Measurements from ENCODE around the gene LCE7A. TPM values are rescaled to one million over a fixed set of nuclear protein-coding genes. Genes with fewer than 3 reads are reported as not detected.

Gene LCE7A
- total and polyA plus RNA-seq, 2 of the 4 experiments (the other 2 are of a cell fraction): not detected

GRCh38 chr1:152899027-152899426, 39.2 kb downstream of the LCE7A start:
- Histone ChIP-seq H2BK20ac (ENCODE audit: low read depth, low read length) (no peak overlapping the region), H3K9me3 (ENCODE audit: control insufficient read depth, insufficient read depth, low read length) (no peaks in the 10 kb centered on the region), H4K8ac (ENCODE audit: low read depth in 2 of 2, low read length in 2 of 2) (no peak overlapping the region), H2AFZ (replicated peaks; ENCODE audit: low read length, poor library complexity) (no peak overlapping the region), H4K91ac (ENCODE audit: insufficient read depth, low read depth, low read length) (no peak overlapping the region), H3K23ac (ENCODE audit: low read depth, low read length) (no peak overlapping the region), H3K14ac (replicated peaks; ENCODE audit: low read depth, low read length) (no peak overlapping the region), H3K9me1 (ENCODE audit: insufficient read depth, low read length) (no peaks in the 10 kb centered on the region), H3K4ac (ENCODE audit: low read depth, low read length) (no peak overlapping the region), H2AK9ac (replicated peaks; ENCODE audit: low read depth, low read length, poor library complexity) (no peak overlapping the region), H4K5ac (ENCODE audit: low read depth, low read length) (no peak overlapping the region), H3K56ac (ENCODE audit: extremely low read depth, insufficient read depth, low read length) (no peak overlapping the region), H3K9ac (ENCODE audit: low read depth, low read length) (no peak overlapping the region), H3K79me1 (ENCODE audit: low read depth in 1 of 2, low read length in 2 of 2) (no peaks in the 10 kb centered on the region), H2BK120ac (ENCODE audit: low read depth, low read length) (no peak overlapping the region), H3K4me1 (ENCODE audit: control insufficient read depth, insufficient read depth, low read length) (no peaks in the 10 kb centered on the region), H4K20me1 (ENCODE audit: insufficient read depth, low read length) (no peaks in the 10 kb centered on the region), H3K18ac (ENCODE audit: low read depth, low read length) (no peak overlapping the region), H2BK5ac (ENCODE audit: low read depth, low read length, poor library complexity, severe bottlenecking) (no peak overlapping the region), H2AK5ac (ENCODE audit: low read depth, low read length) (no peak overlapping the region), H2BK15ac (ENCODE audit: low read depth, low read length) (no peak overlapping the region), H3K27ac (ENCODE audit: insufficient read depth, low read length) (no peak overlapping the region), H3K4me2 (ENCODE audit: low read depth, low read length) (no peak overlapping the region), H3K27me3 (ENCODE audit: control insufficient read depth, insufficient read depth, low read length) (no peaks in the 10 kb centered on the region), H3K4me3 (ENCODE audit: insufficient read depth, low read depth, low read length) (no peak overlapping the region), H3K36me3 (ENCODE audit: control insufficient read depth, insufficient read depth, low read length) (no peaks in the 10 kb centered on the region)
- dilution Hi-C loops (cut with HindIII; ENCODE audit: low sequenced_read_pairs, unreplicated experiment): no loop called here
- DNase-seq (no peak), ATAC-seq (ENCODE audit: low read depth) (no peak)
- POLR2A ChIA-PET (ENCODE audit: unreplicated experiment): no interaction called here
- intact Hi-C loops (cut with micrococcal nuclease): no loop called here
- no CpG with 5 or more reads among the region's 4 CpGs for WGBS, 2 experiments (ENCODE audit: extremely low coverage in 2 of 2, insufficient read length in 1 of 2)
- no TSS peak for BruUV-seq (replicated peaks)
- in situ Hi-C loops (cut with MboI; ENCODE audit: low sequenced_read_pairs): no loop called here
- CTCF ChIA-PET: no interaction called here
- no peak for TF ChIP-seq MAFK (IDR thresholded peaks at IDR 0.05; ENCODE audit: low read depth, low read length)
- no peak for TF ChIP-seq SMC3 (IDR thresholded peaks at IDR 0.05; ENCODE audit: low read depth, low read length)
- TF ChIP-seq RCOR1 (IDR thresholded peaks at IDR 0.05; ENCODE audit: insufficient replicate concordance, low read length): no peak
- TF ChIP-seq, protein P1, sequence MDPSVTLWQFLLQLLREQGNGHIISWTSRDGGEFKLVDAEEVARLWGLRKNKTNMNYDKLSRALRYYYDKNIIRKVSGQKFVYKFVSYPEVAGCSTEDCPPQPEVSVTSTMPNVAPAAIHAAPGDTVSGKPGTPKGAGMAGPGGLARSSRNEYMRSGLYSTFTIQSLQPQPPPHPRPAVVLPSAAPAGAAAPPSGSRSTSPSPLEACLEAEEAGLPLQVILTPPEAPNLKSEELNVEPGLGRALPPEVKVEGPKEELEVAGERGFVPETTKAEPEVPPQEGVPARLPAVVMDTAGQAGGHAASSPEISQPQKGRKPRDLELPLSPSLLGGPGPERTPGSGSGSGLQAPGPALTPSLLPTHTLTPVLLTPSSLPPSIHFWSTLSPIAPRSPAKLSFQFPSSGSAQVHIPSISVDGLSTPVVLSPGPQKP (IDR thresholded peaks at IDR 0.05; ENCODE audit: borderline replicate concordance, low read depth, low read length): no peak
- TF ChIP-seq, protein P2, sequence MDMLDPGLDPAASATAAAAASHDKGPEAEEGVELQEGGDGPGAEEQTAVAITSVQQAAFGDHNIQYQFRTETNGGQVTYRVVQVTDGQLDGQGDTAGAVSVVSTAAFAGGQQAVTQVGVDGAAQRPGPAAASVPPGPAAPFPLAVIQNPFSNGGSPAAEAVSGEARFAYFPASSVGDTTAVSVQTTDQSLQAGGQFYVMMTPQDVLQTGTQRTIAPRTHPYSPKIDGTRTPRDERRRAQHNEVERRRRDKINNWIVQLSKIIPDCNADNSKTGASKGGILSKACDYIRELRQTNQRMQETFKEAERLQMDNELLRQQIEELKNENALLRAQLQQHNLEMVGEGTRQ (IDR thresholded peaks at IDR 0.05; ENCODE audit: low read depth, low read length): no peak
- TF ChIP-seq NFE2L2 (IDR thresholded peaks at IDR 0.05; ENCODE audit: low read depth, low read length): no peak
- no peak for TF ChIP-seq FOS (IDR thresholded peaks at IDR 0.05; ENCODE audit: low read depth, low read length)
- TF ChIP-seq CEBPB (IDR thresholded peaks at IDR 0.05; ENCODE audit: low read depth, low read length): no peak
